Mucosa of rectum (tissue), 2 donors: ENCODE results near the gene STIMATE.

Experiments used
- H3K27ac ChIP-seq, 2 donors: one replicate each; pipeline ENCODE4 v1.7.0; 2013; ENCODE audit warnings: inconsistent platforms in 2 of 2, low read depth in 2 of 2, low read length in 2 of 2
- H3K27me3 ChIP-seq, 2 donors: one replicate each; pipeline ENCODE4 v1.7.0; 2013; ENCODE audit warnings: low read length in 2 of 2; ENCODE audit not compliant: control insufficient read depth in 2 of 2, insufficient read depth in 2 of 2
- H3K36me3 ChIP-seq, 2 donors: one replicate each; pipeline ENCODE4 v1.7.0; 2013; ENCODE audit warnings: low read length in 2 of 2; ENCODE audit not compliant: control insufficient read depth in 2 of 2, insufficient read depth in 2 of 2
- H3K4me1 ChIP-seq, 2 donors: one replicate each; pipeline ENCODE4 v1.7.0; 2013; ENCODE audit warnings: low read length in 2 of 2, mild to moderate bottlenecking in 1 of 2; ENCODE audit not compliant: control insufficient read depth in 2 of 2, insufficient read depth in 2 of 2
- H3K4me3 ChIP-seq, 2 donors: one replicate each; pipeline ENCODE4 v1.7.0; 2013; ENCODE audit warnings: low read length in 2 of 2
- H3K9ac ChIP-seq, 2 donors: one replicate each; pipeline ENCODE4 v1.7.0; 2013; ENCODE audit warnings: low read length in 2 of 2, low read depth in 1 of 2, mild to moderate bottlenecking in 1 of 2
- H3K9me3 ChIP-seq, 2 donors: one replicate each; pipeline ENCODE4 v1.7.0; 2013; ENCODE audit warnings: low read length in 2 of 2; ENCODE audit not compliant: control insufficient read depth in 2 of 2
- donor health status: healthy.
- donor health status: Normal muscosa, but diverticular disease.

Gene STIMATE

DNA sequence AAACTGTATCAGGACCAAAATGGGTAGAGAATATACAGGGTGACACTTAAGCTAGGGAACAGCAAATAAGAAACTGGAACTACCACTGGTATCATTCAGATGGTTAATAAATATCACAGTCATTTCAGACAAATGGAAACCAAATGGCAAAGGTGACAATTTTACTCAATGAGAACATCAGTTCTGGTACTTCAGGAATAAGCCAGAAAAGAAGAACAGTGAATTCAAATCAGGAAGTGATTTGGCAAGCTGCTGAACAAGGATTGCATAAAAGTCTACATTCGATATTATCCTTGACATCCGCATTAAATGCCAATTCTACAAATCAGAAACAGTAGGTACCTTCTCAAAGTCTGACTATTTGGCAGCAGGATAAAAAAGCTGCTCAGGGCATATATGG lies 23.5 kb upstream of the STIMATE start:
- no peak overlapping the region for H3K27ac ChIP-seq
- no peaks in the 10 kb centered on the region for H3K4me1 ChIP-seq
- no peaks in the 10 kb centered on the region for H3K9me3 ChIP-seq
- H3K27me3 ChIP-seq = no peaks in the 10 kb centered on the region
- no peak overlapping the region for H3K4me3 ChIP-seq
- peaks cover 21 to 41% of the 10 kb centered on the region in 2 donors for H3K36me3 ChIP-seq
- no peak overlapping the region for H3K9ac ChIP-seq

DNA sequence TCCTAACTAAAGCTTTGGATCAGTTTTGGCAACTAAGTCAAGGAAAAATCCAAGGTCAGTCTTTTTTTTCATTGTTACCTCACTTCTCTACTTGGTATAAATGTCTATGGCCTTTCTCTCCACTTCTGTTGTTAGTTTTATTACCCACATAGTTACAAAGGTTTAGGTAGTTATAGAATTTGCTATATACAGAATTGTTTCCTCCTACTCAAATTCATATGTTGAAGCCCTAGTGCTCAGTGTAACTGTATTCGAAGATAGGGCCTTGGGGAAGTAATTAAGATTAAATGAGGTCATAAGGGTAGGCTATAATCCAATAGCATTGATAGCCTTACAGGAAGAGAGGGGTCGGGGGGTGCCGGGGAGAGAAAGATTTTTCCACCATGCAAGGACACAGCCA lies 19.7 kb upstream of the STIMATE start:
- no peaks in the 10 kb centered on the region for H3K9me3 ChIP-seq
- H3K9ac ChIP-seq = no peak overlapping the region
- no peaks in the 10 kb centered on the region for H3K27me3 ChIP-seq
- H3K36me3 ChIP-seq = peaks cover 33 to 49% of the 10 kb centered on the region in 2 donors
- no peak overlapping the region for H3K4me3 ChIP-seq
- H3K4me1 ChIP-seq = no peaks in the 10 kb centered on the region
- no peak overlapping the region for H3K27ac ChIP-seq

DNA sequence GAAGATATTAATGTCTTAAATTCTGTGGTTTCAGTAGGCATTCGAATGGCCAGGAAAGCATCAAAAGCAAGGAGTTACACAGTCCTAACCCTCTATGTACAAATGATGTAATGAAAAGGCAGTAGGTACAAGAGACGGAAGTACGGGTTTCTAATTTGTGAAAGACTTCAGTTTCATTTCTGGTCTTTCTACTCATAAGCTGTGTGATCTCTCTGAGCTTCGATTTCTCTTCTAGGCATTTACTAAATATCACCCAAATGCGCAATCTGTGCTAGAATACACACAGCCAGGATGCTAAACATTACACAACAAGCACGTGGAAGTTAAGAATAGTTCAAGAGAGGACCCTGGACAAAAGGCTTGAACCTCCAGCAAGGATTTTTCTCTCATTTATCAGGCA lies 17.9 kb upstream of the STIMATE start:
- Histone ChIP-seq H3K9me3 (no peaks in the 10 kb centered on the region), H3K9ac (no peak overlapping the region), H3K27ac (no peak overlapping the region)

DNA sequence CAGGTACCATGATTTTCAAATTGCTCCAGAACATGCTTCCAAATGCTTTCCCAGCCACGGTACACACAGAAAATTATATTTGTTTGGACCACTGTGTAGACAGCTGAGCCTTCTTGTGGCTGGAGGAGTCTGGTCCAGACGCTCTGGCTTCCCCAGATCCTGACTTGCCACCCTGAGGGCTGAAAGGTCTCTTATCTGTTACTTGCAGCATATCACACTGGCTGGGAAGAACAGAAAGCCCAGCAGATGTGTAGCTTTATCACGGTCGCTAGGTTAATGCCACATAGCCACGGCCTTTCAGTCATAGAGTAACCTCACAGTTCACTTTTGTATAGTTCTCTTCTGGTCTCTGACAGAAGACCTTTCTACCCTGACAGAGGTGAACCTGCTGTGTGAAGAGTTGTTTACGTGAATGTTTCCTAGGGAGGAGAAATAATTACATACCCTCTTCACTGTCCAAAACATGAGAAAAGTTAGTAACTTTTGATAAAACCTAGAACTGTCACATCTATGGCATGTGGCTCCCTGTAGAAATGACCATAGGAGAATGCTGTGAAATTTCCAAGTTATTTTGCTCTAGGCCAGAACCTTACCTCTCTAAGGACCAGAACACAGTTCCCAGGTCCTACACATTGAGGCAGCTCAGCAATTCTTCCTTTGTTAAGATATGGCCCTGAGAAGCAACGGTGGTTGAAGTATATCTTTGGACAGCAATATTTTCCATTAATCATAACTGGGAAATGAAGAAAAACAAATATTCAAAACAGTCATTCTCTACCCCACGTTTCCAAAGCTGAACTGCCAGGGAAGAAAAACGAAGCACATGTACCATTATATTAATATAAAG lies 15.8 kb upstream of the STIMATE start:
- H3K9me3 ChIP-seq = no peaks in the 10 kb centered on the region
- no peak overlapping the region for H3K27ac ChIP-seq
- no peaks in the 10 kb centered on the region for H3K27me3 ChIP-seq
- H3K4me1 ChIP-seq = no peaks in the 10 kb centered on the region
- H3K9ac ChIP-seq = no peak overlapping the region
- H3K4me3 ChIP-seq = no peak overlapping the region
- H3K36me3 ChIP-seq = peaks cover 21 to 42% of the 10 kb centered on the region in 2 donors

More for the DNA sequence above, 17.9 kb upstream of the STIMATE start:
- Histone ChIP-seq H3K4me1 (no peaks in the 10 kb centered on the region), H3K4me3 (no peak overlapping the region), H3K36me3 (peaks cover 30 to 50% of the 10 kb centered on the region in 2 donors), H3K27me3 (no peaks in the 10 kb centered on the region)

DNA sequence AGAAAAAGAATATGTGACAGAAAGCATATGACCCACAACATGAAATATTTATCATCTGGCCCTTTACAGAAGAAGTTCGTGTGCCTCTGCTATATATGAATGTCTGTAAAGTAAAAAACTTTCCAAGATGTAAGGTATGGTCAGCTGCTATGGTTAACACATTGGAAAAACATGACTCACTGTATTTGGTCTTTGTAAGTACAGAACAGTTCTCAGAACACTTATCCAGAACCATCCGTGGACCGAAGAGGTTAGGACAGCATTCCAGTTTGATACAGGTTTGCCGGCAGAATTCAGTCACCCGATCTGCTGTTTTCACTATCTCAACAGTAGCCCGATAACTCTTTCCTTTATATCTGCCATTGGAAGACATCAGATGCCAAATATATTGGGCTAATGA lies 13.5 kb upstream of the STIMATE start:
- H3K36me3 ChIP-seq = peaks cover 34 to 47% of the 10 kb centered on the region in 2 donors
- H3K27ac ChIP-seq = no peak overlapping the region
- H3K4me3 ChIP-seq = no peak overlapping the region
- no peaks in the 10 kb centered on the region for H3K9me3 ChIP-seq
- no peaks in the 10 kb centered on the region for H3K27me3 ChIP-seq
- no peaks in the 10 kb centered on the region for H3K4me1 ChIP-seq
- no peak overlapping the region for H3K9ac ChIP-seq

DNA sequence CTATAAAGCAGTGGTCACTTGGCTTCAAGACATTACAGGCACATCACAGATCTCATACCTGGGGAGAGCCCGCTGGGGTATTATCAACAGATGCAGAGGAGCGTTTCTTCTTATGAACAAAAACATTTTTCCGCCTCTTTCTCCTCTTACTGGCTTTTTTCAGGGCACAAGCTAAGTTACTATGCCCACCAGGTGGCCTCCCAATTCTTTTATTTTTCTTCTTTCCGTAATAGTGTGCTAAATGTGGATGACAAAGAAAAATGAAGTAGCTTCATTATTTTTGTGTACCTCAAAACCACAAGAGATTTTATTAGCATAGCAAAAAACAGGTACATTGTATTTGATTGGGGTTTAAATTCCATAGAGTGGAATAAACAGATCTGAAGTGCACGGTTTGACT lies 10.1 kb upstream of the STIMATE start:
- Histone ChIP-seq H3K27me3 (no peaks in the 10 kb centered on the region), H3K9me3 (no peaks in the 10 kb centered on the region), H3K4me3 (no peak overlapping the region), H3K9ac (no peak overlapping the region), H3K36me3 (peaks cover 26 to 28% of the 10 kb centered on the region in 2 donors), H3K4me1 (no peaks in the 10 kb centered on the region), H3K27ac (no peak overlapping the region)

DNA sequence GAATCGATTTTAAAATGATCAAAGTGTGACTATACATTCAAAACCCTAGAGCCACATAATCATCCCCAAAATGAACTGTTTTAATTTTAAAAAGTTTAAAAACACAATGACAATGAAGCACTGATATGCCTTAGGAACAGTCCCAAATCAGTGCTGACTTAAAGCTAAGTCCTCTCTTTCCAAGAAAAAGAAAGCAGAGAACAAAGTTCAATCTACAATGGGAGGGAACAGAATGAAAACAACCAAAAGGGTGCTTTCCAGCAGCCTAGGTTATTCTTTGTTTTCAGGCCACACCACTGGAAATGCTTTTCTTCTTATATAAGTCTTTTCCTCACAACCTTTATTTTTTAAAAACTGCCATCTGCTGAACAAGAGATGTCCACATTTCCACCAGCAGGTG lies 7.2 kb upstream of the STIMATE start:
- H3K27ac ChIP-seq = no peak overlapping the region
- H3K4me3 ChIP-seq = no peak overlapping the region
- H3K27me3 ChIP-seq = no peaks in the 10 kb centered on the region
- H3K36me3 ChIP-seq = peaks cover 19 to 24% of the 10 kb centered on the region in 2 donors
- no peaks in the 10 kb centered on the region for H3K9me3 ChIP-seq
- H3K4me1 ChIP-seq = no peaks in the 10 kb centered on the region
- H3K9ac ChIP-seq = no peak overlapping the region

DNA sequence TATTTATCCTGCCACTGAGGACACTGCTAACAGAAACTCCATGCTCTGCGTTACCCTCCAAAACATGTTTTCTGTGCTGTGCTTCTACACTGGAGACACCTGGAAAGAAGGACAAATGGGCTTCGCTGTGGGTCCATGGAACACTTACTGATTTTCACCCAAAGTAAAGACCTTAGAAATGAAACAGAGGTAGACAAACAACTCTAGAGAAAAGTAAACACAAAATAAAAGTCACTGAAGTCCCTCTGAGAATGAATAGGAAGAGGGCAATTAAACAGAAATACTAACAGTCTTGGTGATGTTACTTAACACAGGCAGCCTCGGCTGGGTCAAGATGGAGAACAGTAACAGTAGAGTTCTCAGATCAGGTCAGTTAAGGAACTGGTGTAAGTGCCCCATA lies 6.7 kb upstream of the STIMATE start:
- H3K9ac ChIP-seq = no peak overlapping the region
- no peak overlapping the region for H3K4me3 ChIP-seq
- H3K36me3 ChIP-seq = peaks cover 19 to 22% of the 10 kb centered on the region in 2 donors
- no peaks in the 10 kb centered on the region for H3K27me3 ChIP-seq
- H3K4me1 ChIP-seq = no peaks in the 10 kb centered on the region
- no peaks in the 10 kb centered on the region for H3K9me3 ChIP-seq
- H3K27ac ChIP-seq = no peak overlapping the region

DNA sequence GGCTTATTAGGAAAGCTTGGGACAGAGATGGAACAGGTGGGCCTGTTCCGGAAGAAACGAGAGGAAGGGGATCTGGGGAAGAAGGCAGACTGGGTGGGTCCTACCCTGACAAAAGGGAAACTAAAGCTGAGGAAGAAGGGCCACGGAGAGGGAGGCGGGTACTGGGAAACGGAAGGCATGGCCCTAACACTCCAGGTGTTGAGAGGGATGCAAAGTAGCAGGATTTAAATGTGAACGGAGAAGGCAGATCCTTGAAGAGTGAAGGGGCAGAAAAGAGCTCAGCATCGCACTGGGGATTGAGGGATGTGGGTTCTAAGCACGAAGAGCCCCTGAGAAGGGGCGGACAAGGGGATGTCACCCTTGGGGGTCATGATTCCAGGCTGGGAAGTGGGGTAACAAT lies 735 bp downstream of the STIMATE start:
- Histone ChIP-seq H3K4me1 (peaks cover 9 to 15% of the 10 kb centered on the region in 2 donors), H3K36me3 (peaks cover 0 to 2% of the 10 kb centered on the region in 2 donors), H3K4me3 (peak overlapping the region; percentile 76 to 89), H3K9ac (peak overlapping the region; percentile 50 to 66), H3K9me3 (no peaks in the 10 kb centered on the region), H3K27me3 (no peaks in the 10 kb centered on the region), H3K27ac (no peak overlapping the region)

DNA sequence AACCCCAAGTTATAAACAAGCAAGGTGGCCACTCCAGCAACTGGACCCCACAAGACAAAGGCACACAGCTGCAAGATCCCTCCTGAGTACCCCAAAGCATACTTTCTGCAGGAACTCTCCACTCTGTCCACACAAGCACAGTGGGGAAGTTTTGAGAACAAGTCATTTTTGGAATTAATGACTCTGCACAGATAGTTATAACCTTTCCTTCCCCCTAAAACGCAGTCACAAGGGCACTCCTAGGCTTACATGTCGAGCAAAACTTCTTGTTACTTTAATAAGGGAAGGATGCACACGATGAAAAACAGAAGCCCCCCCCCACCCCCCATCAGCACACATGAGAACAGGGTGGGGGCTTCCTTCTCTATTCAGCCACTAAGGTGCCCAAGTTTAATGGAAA lies 1.2 kb downstream of the STIMATE start:
- Histone ChIP-seq H3K4me1 (peaks cover 9 to 15% of the 10 kb centered on the region in 2 donors), H3K4me3 (peak overlapping the region in 1 of 2 donors; percentile 89), H3K27ac (no peak overlapping the region), H3K9me3 (no peaks in the 10 kb centered on the region), H3K27me3 (no peaks in the 10 kb centered on the region), H3K36me3 (no peaks in the 10 kb centered on the region), H3K9ac (peak overlapping the region in 1 of 2 donors; percentile 66)
